Measurements from ENCODE around the gene IFI30.
"Not testable (repeated sequence)": the region's sequence is repeated elsewhere in the genome, so short reads cannot be mapped to it uniquely, and the experiment has no call there.

IFI30 gene

GRCh38 chr19:18157465-18158063, 16.0 kb upstream of the IFI30 start:
- FAIRE-seq: no peak
- no peak for TF ChIP-seq CTCF (IDR thresholded peaks at IDR 0.05; ENCODE audit: insufficient read depth, missing control alignments)
- DNase-seq (ENCODE audit: insufficient read length, low spot score): no peak

DNA sequence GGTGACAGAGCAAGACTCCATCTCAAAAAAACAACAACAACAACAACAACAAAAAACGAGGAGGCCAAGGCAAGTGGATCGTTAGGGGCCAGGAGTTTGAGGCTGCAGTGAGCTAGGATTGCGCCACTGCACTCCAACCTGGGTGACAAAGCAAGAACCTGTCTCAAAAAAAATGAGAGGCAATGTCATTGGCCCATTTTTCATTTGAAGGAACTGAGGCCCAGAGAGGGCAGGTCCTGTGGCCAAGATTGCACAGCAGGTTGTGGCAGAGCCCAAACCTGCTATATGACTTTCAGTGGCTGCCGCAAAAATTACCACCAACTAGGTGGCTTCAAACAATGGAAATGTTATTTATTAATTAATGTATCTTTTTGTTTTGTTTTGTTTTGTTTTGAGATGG, 15.1 kb upstream of the IFI30 start:
- no peak for TF ChIP-seq CTCF (IDR thresholded peaks at IDR 0.05; ENCODE audit: insufficient read depth, missing control alignments)
- FAIRE-seq (no peak), DNase-seq (ENCODE audit: insufficient read length, low spot score) (no peak)

DNA sequence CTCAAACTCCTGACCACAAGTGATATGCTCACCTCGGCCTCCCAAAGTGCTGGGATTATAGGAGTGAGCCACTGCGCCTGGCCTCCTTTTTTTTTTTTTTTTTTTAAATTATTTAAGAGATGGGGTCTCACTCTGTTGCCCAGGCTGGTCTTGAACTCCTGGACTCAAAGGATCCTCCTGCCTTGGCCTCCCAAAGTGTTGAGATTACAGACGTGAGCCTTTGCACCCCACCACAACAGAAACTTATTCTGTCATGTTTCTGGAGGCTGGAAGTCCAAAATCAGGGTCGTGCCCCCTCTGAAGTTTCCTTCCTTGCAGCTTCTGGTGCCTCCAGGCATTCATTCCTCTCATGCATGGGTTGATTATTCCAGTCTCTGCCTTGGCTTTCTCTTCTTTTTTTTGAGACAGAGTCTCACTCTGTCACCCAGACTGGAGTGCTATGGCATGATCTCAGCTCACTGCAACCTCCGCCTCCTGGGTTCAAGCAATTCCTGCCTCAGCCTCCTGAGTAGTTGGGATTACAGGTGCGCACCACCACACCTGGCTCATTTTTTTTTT, 14.5 kb upstream of the IFI30 start:
- not testable (repeated sequence) for FAIRE-seq; DNase-seq (ENCODE audit: insufficient read length, low spot score)

- no peak for TF ChIP-seq CTCF (IDR thresholded peaks at IDR 0.05; ENCODE audit: insufficient read depth, missing control alignments)
- no peak for FAIRE-seq
- no peak for DNase-seq (ENCODE audit: insufficient read length, low spot score)
Observed at GRCh38 chr19:18159810-18160209, 13.8 kb upstream of the IFI30 start.

DNA sequence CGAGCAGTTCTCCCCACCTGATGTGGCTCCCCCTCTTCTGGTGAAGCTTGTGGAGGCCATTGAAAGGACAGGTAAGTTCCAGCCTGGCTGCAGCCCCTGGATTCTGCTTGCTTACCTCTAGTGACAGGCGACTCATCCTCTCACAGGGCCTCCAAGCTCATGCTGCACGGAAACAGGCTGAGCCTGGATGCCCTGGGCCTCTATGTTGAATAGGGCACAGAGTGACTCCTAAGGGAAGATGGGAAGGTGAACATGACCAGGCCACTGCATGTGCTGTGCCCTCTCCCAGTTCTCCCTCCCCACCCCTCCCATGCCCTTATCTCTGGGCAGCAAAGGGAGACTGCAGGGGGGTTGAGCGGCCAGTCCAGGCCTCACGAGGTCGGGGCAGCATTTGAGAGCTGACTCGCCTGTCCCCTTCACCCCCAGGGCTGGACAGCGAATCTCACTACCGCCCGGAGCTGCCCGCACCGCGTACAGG, 13.1 kb upstream of the IFI30 start:
- TF ChIP-seq CTCF (IDR thresholded peaks at IDR 0.05; ENCODE audit: insufficient read depth, missing control alignments): no peak
- FAIRE-seq (no peak), DNase-seq (ENCODE audit: insufficient read length, low spot score) (no peak)

GRCh38 chr19:18160971-18161635, 12.5 kb upstream of the IFI30 start:
- FAIRE-seq: no peak
- peak; percentile 94 for DNase-seq (ENCODE audit: insufficient read length, low spot score)
- TF ChIP-seq CTCF (IDR thresholded peaks at IDR 0.05; ENCODE audit: insufficient read depth, missing control alignments): peak; percentile 69

GRCh38 chr19:18161636-18162002, 12.0 kb upstream of the IFI30 start:
- DNase-seq (ENCODE audit: insufficient read length, low spot score): no peak
- no peak for TF ChIP-seq CTCF (IDR thresholded peaks at IDR 0.05; ENCODE audit: insufficient read depth, missing control alignments)
- FAIRE-seq: no peak

All from D721Med (cell line).